Stimulated activated CD4-positive, alpha-beta T cell treated with anti-CD3 and anti-CD28 coated beads, Interleukin-4, amount 100 ng/mL, for 48 hours (primary cell): ENCODE results near the gene MLIP.
"Not testable (repeated sequence)": the region's sequence is repeated elsewhere in the genome, so short reads cannot be mapped to it uniquely, and the experiment has no call there.

ENCODE experiments used
- DNase-seq, 2 donors: peaks; one replicate each; pipeline ENCODE4 v3.0.0-alpha.2; 2020; ENCODE audit warnings: low read depth in 2 of 2

Gene MLIP

GRCh38 chr6:54111341-54112045 lies at the start of gene MLIP:
Gene MLIP, plus strand, starts transcription at chr6:54111443. Its CDS starts 37 bp downstream, at chr6:54111480.
- no peak for DNase-seq

DNA sequence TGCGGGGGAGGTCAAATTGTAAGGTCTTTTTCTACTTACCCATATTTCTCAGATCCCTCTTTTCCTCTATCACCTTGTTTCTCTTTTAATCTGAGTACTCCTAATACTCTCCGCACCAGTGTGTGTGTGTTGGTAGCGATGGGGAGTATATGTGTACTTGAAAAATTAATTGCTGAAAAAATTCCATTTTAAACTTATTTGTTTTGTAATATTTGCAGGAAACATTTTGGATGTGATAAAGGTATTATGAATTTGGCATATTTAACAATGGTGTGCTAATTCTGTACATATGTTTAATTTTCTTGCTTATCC lies 48.1 kb upstream of the MLIP start:
- DNase-seq: no peak

DNA sequence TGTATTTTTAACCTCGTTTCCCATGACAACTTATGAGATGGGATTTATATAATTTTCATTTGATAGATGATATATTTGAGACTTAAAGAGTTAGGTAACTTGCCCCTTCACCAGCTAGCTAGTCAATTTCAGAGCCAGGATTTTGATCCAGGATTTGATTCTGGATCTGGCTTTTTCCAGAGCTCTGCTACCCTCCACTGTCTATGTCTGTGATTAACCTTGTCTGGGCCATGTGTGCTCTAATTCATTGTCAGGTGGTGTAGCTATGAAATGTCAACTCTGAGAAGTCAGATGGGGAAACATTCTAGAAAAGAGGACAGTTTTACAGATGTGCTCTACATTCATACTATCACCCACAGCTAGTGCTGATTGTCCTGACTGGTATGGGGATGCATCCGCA lies 42.5 kb upstream of the MLIP start:
- DNase-seq: no peak

- no peak for DNase-seq
These were observed 41.2 kb upstream of the MLIP start for GRCh38 chr6:54070025-54070424.

DNA sequence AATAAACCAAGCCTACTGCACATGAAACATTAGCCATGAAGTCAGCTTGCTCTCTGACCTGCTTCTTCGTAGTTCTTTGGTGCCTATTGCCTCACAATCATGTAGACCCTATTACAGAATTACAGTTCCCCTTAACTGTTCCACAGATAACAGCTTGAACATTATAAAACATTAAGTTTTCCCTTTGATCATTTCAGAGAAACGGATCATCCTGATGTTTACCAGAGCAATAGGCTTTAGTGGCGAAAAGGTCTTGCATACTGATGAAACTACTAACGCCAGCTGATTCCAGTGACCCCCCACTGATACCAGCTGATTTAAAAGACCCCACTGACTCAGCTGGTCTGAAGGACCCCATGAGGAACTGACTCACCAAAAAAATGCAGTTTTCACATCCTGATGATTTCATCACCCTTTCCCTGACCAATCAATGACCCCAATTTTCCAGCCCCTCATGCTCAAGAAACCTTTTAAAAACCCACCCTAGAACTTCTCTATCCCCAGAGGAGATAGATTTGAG lies 39.4 kb upstream of the MLIP start:
- DNase-seq: no peak

DNA sequence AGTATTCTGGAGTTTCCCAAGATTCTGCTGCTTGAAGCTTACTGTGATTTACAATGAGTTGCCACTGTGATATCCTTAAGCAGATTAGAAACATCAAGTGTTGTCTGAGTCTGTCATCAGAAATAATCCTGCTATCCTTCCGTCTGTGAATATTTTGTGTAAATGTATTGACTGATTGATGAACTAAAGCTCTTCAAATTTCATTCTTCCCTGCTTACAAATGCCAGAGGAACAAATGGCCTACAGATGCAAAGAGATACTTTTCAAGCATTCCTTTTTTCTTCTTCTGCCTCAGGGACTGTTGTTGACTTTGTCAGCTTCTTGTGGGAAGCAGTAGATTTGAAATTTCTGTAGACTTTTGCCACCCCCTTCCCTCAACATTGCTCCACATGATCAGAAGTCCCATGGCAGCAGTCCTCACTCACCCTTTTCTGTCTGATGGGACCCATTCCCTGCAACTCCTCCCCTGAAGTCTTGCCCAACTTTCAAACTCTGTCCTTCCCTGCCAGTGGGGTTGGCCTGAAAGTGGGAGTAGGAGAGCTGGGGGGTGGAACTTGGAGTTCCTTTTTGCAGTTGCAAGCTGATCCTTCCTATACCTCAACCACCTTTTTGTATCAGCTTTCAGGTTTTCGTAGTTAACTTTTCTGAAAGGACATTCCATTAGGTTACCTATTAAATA lies 38.5 kb upstream of the MLIP start:
- DNase-seq: no peak

GRCh38 chr6:54073487-54073886 lies 37.8 kb upstream of the MLIP start:
- no peak for DNase-seq

GRCh38 chr6:54074109-54074508 lies 37.1 kb upstream of the MLIP start:
- no peak for DNase-seq

DNA sequence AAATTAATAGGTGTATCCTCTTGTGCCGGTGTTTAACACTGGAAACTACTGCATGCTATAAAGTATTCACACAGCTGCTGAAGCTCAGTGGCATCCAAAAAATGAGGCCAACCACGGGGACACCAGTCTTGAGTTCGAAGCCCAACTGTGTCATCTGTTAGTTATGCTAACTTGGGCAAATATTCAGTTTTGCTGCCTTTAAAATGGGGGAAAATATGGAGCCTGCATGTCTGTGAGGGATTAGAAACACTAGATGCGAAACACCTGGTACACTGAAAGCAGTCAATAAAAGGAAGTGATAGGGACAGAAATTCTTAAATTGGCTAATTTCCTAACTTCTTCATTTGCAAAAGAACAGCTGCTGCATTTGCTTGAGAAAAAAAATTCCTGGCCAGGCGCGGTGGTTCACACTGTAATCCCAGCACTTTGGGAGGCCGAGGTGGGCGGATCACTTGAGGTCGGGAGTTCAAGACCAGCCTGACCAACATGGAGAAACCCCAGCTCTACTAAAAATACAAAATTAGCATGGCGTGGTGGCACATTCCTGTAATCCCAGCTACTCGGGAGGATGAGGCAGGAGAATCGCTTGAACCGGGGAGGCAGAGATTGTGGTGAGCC lies 36.6 kb upstream of the MLIP start:
- no peak for DNase-seq

DNA sequence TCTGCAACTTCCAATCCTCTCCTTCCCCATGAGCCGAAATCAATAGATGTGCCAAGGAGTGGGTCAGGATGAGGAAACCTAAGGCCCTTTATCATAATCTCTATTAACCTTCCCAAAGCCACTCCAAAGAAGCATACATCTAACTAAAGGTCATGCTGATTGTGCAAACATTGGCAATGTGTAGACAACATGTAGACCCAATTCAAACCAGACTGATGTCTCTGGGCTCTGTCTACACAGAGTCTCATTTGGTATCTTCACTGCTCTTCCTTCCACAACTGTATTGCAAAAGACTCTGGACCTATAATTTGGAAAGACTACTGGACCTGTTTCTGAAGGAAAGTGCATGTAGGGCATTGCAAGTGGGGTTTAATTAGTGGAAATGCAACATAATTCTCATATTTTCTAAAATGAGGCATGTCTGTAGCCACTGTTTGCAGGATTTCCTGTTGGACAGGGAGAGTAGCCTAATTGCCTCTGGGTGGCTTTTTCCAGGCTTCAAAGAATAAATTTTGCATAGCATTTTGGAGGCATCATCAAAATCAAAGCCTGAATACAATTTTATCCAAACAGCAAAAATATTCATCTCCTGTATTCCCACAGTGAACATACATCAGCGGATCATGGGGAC lies 35.0 kb upstream of the MLIP start:
- no peak for DNase-seq

DNA sequence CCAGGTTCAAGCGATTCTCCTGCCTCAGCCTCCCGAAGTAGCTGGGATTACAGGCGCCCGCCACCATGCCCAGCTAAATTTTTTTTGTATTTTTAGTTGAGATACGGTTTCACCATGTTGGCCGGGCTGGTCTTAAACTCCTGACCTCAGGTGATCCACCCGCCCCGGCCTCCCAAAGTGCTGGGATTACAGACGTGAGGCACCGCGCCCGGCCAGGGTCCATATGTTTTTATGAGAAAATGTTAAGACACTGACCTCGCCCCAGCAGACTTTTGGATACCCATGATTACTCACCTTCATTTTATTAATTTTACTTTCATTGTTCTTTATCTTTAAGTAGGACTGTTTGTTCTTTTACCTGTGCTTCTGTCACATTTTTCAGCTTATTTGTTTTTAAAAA lies 29.7 kb upstream of the MLIP start:
- not testable (repeated sequence) for DNase-seq

GRCh38 chr6:54083287-54083686 lies 28.0 kb upstream of the MLIP start:
- DNase-seq: no peak

DNA sequence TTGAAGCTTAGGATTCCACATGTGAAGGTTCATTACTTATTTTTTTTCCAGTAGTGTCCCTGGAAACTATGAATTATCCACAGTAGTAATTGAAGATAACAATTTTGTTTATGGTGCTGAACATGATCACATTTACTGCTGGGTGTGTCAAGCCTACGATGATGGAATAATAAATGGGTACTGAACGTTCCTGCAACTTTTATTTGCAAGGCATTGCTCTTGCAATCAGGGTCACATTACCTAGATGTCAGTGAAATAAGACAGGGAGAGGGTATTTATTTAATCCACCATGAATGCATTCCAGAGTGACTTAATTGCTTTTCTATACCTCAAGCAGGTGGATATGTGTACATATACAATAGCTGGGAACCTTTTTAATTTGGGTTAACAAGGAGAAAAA lies 27.0 kb upstream of the MLIP start:
- DNase-seq: no peak

DNA sequence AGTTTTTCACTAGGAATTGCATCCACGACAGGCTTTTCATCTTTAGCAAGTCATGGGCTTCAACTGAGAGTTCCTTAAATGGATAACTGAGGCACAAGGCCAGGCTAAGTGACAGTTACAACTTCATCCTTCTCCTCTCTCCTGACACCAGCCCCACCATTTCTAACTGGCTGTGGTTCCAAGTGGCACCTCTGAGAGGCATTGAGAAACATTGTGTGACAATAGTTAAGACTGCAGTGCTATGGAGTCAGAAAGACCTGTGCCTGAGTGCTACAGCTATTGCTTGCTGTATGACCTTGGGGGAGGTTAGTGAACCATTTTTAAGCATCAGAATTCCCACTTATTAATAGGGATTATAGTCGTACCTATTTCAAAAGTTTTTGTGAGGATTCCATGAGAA lies 26.2 kb upstream of the MLIP start:
- no peak for DNase-seq

DNA sequence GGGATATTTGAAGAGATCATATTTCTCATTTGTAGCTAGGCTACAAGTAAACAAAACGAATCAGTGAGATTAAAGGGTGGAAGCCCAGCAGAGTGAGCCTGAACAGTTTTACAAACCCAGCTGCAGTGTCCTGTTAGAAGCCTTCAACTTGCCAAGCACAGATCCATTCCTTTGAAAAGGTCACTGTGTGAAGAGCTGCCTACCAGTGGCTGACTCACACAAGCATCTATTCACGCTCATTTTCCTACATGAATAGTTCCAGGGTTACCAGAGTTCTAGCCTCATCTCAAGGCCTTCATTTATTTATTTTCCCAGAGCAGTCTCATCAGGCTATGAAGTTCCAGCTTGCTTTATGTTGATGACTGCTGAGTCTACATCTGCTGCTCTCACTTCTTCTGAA lies 25.7 kb upstream of the MLIP start:
- DNase-seq: no peak

DNA sequence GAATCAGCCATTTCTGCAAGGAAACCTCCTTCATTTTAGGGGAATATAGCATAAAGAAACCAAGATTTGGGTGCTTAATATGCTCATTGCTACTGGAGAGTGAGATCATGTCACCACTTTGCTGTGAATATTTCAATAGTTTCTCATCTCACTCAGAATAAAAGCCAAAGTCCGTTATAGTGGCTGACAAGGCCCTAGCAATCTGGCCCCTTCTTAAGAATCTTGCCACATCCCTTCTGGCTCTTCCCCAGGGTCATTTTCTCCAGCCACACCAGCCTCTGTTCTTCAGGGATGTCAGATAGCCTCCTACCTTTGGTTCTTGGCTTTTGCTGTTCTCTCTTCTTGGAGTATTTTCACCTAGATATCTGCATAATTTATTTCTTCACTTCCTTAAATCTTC lies 24.8 kb upstream of the MLIP start:
- no peak for DNase-seq

DNA sequence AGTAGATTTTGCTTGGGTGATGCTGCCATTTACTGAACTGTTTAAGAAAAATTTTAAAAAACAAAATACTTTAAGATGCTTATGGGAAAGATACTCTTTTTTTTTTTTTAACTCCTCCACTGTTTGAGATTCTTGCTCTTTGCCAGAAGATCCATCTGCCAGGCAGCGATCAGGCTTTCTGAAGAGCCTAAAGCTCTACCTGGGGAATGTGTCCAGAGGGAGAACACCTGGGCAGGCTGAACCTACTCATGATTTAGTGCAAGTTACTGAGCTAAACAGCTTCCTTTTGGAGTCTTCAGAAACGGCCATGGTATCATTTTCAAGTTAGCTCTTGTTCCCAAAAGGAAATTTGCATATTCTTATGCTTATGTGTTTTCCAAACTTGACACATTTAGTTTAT lies 23.5 kb upstream of the MLIP start:
- DNase-seq: no peak

- DNase-seq: no peak
These were observed 17.8 kb upstream of the MLIP start for GRCh38 chr6:54093326-54093948.

- DNase-seq: no peak
These were observed 16.9 kb upstream of the MLIP start for GRCh38 chr6:54094293-54094692.

DNA sequence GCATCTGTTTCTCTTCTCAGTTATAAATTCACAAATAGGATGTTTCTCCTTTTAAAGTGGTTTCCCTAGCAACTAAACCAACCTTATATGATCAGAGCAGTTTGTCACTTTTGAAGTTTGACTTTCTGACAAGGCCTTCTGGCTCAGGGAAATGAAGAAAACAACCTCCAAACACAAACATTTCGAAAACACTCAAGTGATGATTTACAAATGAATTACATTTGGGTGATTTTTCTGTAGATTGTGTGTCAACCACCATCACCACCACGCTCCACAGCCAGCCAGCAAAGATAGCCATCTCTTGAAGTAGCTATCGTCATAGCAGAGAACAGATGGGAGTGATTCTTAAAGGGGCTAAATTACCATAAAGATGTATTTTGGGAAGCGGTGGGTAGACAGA lies 16.5 kb upstream of the MLIP start:
- no peak for DNase-seq

DNA sequence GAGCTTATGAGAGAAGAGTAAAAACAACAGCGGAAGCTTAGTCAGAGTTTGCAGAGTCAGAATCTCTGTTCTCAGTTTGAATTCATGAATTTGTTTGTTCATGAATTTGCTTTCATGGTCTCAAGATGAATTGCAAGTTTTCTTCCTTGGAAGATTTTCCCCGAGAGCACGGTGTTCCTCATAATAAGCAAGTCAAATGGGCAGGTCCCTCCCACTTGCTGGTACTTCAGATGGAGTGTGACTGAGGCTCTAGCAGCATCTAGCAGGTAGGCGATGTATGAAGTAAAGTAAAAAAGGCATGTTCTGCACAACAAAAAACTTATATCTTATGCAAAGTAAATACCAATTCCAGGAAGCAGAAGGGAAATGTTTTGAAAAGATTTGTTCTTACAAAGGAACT lies 15.5 kb upstream of the MLIP start:
- DNase-seq: no peak

GRCh38 chr6:54096811-54097210 lies 14.4 kb upstream of the MLIP start:
- DNase-seq: no peak
